Sciatic nerve (tissue), 2 donors: ENCODE results near the gene ITIH1. TPM values are rescaled to one million over a fixed set of nuclear protein-coding genes. Genes with fewer than 3 reads are reported as not detected.
"Not testable (repeated sequence)": the region's sequence is repeated elsewhere in the genome, so short reads cannot be mapped to it uniquely, and the experiment has no call there.

Source experiments
- ATAC-seq: fragments of 200-7000 bp; cut with Tn5 transposase; one replicate; pipeline ENCODE4 v1.9.1; 2020; ENCODE audit warnings: mild to moderate bottlenecking, moderate library complexity
- DNase-seq: peaks from one replicate; pipeline ENCODE4 v3.0.0-alpha.2; 2020; ENCODE audit warnings: low spot score
- intact Hi-C: fragments of 100-400 bp; cut with DNase I; formaldehyde crosslinking; loops from one replicate; pipeline ENCODE4 v1.14.2; 2022
- total RNA-seq: library from RNA; stranded (reverse); fragmentation: NEBNext Ultra II Directional; extraction: Animal tissue kit (Norgen Biotek cat#: 25700); gene quantifications from one replicate; pipeline ENCODE4 v1.2.1, GENCODE V29; 2021
- donor health status: DM: no; HTN: no; CAD: no.
- donor health status: DM: no; HTN: no; CAD: no.

Gene ITIH1
- total RNA-seq, 1 donor from 2014 or later = not detected

DNA sequence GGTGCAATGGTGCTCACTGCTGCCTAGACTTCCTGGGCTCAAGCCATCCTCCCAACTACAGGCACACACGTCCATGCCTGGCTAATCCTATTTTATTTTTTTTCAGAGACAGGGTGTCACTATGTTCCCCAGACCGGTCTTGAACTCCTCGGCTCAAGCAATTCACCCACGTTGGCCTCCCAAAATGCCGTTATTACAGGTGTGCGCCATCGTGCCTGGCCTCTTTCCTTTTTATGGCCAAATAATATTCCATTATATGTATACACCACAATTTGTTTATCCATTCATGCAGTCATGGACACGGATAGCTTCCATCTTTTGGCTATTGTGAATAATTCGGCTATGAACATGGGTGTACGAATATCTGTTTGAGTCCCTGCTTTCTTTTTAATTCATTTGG, 5.7 kb upstream of the ITIH1 start:
- no peak for ATAC-seq
- no peak for DNase-seq
- intact Hi-C loops = no loop called here

DNA sequence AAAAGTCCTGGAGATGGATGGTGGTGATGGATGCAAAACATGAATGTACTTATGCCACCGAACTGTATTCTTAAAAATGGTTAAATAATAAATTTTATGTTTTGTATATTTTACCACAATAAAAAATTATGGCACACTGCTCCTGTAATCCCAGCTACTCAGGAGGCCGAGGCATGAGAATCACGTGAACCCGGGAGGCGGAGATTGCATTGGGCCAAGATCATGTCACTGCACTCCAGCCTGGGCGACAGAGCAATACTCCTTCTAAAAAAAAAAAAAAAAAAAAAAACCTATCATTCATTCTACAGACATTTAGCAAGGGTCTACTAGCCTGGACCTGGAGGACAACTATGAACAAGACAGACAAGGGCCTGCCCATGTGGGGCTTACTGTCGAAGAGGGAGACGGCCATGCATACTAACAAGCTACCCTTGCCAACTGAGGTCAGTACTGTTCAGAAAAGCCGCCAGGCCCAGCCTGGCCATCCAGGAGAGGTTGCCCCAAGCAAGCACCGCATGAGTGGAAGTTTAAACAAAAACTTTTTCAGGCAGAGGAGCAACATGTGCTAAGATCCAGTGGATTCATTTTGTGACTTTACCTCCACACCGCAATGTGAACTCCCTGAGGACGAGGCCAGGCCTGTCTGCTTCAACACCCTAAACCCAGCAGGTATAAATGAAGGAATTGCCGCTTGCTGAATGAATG, 3.9 kb upstream of the ITIH1 start:
- intact Hi-C loops = no loop called here
- no peak for DNase-seq
- no peak for ATAC-seq

DNA sequence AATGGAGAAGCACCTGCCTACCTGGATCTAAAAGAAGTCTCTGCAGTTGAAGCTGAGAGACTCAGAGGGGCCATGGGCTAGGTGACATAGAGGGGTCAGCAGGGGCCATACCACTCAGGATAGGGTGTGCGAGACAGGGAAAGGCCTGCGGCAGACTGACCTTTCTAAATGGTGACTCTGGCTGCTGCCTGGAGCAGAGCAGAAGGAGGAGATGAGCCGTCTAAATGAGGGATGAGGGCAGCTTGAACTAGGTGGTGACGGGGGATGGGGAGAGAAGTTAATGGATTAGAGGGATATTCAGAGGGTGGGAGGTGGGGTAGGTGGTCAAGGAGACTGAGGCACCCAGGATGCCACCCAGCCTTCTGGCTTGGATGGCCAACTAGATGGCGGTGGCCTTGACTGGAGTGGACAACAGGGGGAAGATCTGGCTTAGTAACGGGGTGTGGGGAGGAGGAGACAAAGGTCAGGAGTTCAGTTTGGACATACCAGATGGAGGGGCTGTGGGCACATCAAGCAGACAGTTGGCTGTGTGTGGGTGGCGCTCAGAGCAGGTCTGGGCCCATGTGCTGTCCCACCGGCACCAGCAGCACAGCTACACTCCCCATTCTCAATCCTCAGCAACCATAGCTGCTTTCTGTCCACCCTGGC, 3.2 kb upstream of the ITIH1 start:
- ATAC-seq = no peak
- peak; percentile 19 for DNase-seq
- intact Hi-C loops = no loop called here

DNA sequence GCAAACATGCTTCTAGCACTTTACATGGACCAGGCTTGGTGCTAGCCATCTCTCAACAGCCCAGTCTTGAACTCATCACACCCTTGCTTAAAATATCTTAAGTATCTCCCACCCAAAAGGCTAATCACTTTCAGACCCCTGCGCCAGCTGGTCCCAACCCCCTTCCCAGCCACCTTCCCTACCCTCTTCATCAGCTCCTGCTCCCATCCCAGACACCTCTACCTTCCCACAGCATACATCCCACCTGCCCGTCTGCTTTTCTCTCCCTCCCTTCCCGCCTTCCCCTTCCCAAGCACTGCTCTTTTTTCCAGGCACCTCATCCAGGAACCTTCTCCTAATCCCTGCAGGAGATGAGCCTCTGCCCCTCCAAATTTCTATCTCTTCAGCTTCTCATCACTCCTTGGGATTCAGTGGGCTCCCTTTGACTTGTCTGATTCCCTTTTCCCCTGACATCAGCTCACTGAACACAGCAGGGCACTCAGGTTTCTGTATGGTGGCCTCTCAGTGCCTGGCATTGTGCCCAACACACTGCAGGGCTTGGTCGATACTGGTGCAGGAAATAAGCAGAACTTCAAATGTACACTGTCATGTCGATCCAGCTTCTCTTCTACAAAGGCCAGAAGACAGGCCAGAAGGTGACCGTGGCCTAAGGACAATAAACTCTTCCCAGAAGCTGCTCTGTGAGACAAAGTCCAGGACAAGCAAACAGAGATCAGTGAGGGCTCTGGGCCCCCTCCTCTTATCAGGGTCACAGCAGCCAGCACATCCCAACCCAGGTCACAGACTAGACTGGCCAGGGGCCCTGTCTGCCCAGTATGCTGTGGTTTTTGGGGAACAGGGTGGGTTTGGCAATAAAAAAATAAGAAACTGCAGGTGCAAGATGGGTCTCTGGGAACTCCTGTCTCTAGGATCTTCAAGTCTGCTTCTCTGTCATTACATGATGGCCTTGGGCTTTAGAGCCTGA, 2.2 kb upstream of the ITIH1 start:
- no peak for ATAC-seq
- no peak for DNase-seq
- intact Hi-C loops = no loop called here

DNA sequence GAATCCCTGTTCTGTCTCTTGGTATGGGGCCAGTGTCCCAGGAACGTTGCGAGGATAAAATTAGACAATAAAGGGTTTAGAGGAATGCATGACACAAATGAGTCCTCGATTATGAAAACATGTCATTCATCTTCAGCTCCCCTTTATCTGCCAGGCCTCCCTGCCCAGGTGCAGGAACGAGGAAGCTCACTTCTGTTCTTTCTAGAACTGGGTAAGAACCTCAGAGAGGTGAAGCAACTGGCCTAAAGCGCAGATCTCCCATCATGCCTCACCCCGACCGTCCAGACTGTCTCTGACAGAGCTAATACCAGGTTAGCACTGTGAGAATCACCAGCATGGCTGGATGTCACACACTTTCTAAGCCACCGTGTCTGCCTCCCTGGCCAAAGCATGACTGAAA, 1.5 kb upstream of the ITIH1 start:
- intact Hi-C loops = no loop called here
- ATAC-seq (no peak), DNase-seq (no peak)

DNA sequence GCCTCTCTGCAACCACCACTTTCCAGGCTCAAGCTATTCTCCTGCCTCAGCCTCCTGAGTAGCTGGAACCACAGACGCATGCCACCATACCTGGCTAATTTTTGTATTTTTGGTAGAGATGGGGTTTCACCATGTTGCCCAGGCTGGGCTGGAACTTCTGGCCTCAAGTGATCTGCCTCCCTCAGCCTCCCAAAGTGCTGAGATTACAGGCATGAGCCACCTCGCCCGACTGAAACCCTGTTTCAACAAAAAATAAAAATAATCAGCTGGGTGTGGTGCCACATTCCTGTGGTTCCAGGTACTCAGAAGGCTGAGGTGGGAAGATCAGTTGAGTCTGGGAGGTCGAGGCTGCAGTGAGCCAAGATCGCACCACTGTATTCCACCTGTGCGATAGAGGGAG, 913 bp upstream of the ITIH1 start:
- intact Hi-C loops, DNase-seq, ATAC-seq: not testable (repeated sequence)

DNA sequence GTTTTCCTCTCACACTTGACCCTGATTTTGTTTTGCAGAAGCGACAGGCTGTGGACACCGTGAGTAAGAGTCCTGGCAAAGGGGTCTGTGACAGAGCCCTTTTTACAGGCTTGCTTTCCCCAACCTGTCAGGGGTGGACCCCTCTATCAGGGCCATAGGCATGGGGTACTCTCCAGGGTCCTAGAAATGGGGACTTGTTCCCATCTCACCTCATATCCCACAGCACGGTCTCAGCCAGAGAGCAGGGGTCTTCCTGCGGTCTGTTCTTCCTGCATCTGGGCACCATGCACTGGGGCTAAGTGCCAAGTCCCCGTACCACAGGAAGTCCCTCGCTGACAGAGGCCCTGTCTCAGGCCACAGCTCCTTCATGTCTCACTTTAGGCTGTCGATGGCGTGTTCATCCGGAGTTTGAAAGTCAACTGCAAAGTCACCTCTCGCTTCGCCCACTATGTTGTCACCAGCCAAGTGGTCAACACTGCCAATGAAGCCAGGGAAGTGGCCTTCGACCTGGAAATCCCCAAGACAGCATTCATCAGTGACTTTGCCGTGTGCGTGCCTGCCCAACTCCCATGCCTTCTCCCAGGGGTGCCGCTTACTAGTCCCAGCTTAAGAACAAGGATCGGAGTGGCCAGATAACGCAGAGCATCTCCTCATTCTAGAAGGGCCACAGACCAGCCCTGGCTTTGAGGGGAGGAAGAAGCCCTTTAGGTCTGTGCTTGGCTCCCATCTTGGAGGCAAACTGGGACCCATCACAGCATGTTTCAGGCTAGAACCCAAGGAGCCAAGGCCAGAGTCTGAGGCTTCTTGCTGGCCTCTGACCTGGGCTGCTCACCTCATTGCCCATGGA, 783 bp downstream of the ITIH1 start:
- intact Hi-C loops = no loop called here
- ATAC-seq = no peak
- peak; percentile 30 for DNase-seq

DNA sequence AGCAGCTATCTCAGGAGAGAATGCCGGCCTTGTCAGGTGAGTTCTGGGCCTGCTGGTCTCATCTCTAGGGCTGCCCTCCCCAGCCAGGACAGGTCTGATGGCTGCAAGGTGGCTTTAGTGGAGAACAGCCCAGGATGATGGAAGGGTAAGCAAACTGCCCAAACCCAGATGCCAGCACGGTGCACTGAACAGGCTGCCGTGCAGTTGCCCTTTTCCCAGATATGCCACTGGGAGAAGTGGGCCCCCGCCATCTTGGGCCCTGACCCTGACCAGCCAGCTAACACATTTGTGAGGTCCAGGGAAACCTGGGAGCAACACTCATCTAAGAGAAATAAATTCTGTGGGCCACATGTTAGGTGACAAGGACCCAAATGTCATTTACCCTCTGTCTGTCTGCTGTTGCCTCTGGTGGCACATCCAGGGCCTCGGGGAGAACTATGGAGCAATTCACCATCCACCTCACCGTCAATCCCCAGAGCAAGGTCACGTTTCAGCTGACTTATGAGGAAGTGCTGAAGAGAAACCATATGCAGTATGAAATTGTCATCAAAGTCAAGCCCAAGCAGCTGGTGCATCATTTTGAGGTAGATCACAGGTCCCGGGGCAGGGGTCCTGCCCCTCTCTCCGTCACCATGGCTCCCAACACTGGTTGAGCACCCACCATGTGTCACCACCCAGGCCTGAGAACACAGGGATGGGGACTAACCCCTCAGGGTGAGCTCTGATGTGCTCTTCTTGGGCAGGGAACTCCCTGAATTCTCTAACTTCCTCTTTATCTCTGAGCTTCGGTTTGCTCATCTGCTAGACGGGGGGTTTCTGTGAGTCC, 1.8 kb downstream of the ITIH1 start:
- intact Hi-C loops = no loop called here
- ATAC-seq (no peak), DNase-seq (peak; percentile 35)

DNA sequence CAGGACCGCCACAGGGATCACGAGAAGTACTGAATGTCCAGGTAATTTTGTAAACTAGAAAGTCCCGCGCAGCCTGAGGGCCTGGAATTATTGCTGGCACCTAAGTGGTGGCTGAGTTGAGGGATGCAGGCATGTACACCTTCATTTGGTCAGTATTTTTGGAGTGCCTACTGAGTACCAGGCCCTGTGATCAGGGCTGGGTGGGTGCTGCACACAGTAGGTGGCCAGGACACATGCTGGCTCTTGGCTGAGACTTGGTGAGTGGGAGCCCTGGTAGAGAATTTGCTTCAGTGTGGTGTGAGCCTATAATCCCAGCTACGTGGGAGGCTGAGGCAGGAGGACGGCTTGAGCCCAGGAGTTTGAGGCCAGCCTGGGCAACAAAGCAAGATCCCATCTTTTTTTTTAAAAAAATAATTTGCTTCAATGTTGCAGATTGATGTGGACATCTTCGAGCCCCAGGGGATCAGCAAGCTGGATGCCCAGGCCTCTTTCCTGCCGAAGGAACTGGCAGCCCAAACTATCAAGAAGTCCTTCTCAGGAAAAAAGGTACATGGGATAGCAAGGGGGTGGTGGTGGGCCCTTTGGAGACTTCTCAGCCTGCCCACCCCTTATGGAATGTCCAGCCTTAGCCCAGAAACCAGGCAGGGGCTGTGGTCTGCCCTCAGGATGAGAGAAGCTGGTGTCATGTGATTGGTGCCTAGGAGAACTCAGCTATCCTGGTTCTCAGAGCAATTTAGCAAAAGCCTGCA, 2.6 kb downstream of the ITIH1 start:
- DNase-seq = peak; percentile 31
- no peak for ATAC-seq
- intact Hi-C loops = no loop called here

DNA sequence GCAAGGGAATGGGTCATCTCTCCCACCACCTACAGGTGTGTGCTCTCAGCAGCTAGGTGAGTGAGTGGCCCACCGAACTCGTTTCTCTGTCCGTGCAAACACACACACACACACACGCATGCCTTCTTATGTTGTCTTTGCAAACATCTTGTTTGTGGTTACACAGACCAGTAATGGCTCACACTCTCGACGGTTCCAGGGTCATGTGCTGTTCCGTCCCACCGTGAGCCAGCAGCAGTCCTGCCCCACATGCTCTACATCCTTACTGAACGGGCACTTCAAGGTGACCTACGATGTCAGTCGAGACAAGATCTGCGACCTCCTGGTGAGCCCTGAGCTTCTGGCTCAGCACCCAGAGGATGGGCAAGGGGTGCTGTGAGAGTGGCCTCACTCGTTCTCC, 4.3 kb downstream of the ITIH1 start:
- no peak for DNase-seq
- intact Hi-C loops = no loop called here
- no peak for ATAC-seq

DNA sequence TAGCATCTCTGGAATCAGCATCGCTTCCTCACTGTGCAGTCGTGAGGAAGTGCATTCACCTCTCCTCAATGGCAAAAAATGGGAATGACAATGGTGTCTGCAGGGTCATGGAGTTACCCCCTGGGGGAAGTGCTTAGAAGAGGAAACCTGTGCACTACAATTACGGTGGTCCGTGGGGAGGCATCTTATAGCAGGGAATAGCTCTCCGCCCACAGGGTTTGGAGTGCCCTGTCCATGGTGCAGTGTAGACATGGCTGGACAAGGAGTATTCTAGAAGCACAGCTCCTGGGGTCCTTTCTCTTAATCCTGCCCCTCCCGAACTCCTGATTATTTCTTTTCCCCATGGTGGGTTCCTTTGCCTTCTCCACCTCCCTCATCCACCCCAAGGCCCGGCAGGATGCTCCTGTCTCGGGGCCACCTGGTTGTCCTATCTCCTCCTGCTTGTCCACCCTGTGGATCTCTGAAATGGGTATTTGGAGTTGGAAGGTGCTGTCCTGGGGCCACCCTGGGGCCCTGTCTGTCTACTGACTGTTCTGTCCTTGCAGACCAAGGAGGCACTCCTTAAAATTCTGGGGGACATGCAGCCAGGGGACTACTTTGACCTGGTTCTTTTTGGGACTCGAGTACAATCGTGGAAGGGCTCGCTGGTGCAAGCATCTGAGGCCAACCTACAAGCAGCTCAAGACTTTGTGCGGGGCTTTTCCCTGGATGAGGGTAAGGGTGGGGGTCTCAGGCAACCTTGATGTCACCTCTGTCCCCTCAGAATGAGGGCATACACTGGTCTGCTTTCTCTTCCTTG, 5.2 kb downstream of the ITIH1 start:
- intact Hi-C loops = no loop called here
- ATAC-seq (no peak), DNase-seq (peak; percentile 31)

DNA sequence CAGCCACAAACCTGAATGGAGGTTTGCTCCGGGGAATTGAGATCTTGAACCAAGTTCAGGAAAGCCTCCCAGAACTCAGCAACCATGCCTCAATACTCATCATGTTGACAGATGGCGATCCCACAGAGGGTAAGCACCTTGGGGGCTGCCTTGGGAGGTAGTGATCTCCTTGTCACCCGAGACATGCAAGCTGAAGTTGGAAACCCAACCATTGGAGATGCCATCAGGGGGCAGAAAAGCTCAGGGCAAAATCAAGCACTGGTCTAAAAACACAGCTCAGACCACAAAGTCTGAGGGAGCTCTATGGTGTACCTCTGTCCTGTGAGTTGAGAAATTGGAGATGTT, 5.8 kb downstream of the ITIH1 start:
- intact Hi-C loops = no loop called here
- DNase-seq = no peak
- no peak for ATAC-seq

DNA sequence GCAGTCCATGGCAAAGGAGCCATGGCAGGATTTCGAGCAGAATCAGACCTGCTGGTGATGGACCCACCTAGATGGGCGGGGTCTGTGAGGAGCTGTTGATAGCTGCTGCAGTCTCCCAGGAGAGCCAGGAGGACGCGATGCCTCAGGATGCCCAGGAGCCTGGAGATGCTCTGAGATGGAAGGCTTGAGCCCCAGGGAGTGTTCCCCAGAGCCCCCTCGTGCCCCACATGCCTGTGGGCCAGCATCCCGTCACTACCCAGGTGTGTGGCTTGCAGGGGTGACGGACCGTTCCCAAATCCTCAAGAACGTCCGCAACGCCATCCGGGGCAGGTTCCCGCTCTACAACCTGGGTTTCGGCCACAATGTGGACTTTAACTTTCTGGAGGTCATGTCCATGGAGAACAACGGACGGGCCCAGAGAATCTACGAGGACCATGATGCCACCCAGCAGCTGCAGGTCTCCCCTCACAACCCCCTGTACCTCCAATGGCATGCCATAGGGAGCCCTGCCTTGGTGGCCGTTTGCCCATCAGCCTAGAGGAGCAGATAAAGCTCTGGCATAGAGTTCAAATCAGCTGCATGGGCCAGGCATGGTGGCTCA, 6.7 kb downstream of the ITIH1 start:
- intact Hi-C loops = no loop called here
- ATAC-seq (no peak), DNase-seq (peak; percentile 35)

DNA sequence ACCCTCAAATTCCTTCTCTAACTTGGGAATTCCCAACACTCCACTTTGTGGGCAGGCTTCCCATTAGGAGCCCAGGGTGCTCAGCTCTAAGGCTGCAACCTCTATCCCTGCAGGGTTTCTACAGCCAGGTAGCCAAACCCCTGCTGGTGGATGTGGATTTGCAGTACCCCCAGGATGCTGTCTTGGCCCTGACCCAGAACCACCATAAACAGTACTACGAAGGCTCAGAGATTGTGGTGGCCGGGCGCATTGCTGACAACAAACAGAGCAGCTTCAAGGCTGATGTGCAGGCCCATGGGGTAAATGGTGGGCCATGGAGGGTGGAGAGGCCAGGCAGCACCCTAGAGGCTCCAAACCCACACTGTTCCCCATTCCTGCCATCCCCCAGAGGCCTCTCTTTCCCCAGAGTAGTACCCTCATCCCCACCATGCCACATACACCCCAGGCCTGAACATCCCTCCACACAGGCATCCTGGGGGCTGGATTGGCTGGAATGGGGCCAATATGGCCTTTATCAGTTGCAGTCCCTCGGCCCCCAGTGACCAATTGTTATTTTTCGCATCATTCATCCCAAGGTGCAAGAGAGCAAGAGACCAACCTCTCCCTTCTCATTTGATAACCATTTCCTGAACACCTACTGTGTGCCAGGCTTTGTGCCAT, 7.7 kb downstream of the ITIH1 start:
- intact Hi-C loops = no loop called here
- DNase-seq (peak; percentile 42), ATAC-seq (no peak)

DNA sequence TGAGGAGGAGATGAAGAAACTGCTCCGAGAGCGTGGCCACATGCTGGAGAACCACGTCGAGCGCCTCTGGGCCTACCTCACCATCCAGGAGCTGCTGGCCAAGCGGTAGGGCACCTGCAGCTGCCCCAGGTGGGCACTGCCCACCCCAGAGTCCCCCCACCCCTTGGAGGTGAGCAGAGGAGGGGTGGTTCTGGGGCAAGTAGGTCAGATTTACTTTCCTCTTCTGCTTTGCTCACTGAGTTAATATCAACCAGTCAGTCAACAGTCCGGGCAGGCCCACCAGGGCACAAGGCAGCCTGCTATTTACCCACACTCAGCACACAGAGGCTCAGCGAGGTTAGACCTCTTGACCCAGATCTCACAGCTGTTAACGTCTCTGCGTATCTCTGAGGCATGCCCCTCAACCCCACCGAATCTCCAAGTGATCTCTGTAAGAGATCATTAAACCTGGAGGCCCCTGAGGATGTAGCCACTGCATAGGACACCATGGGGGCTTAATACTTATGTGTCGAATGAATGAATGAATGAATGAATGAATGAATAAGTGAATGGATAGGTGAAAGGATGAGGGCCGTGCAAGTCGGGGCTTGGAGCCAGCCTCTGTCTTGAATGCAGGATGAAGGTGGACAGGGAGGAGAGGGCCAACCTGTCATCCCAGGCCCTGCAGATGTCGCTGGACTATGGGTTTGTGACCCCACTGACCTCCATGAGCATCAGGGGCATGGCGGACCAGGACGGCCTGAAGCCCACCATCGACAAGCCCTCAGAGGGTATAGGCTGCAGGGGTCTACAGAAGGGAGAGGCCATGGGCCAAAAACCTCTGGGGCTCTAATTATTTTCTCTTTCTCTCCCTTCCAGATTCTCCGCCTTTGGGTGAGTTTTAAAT, 9.2 kb downstream of the ITIH1 start:
- peak; percentile 45 for DNase-seq
- intact Hi-C loops = no loop called here

More for the DNA sequence above, 9.2 kb downstream of the ITIH1 start:
- ATAC-seq = no peak
